HEK293T (cell line): ENCODE results near the gene LYRM2.

Experiments
- ARNT ChIP-seq: fragments of 450-650 bp; IDR thresholded peaks from 2 replicates; pipeline ENCODE4 v1.6.1; 2017; ENCODE audit warnings: mild to moderate bottlenecking
- BHLHE40 ChIP-seq: fragments of 450-650 bp; IDR thresholded peaks from 2 replicates; pipeline ENCODE4 v1.6.1; 2016; ENCODE audit warnings: mild to moderate bottlenecking, moderate library complexity, borderline replicate concordance
- ELF4 ChIP-seq: fragments of 450-650 bp; IDR thresholded peaks from 2 replicates; pipeline ENCODE4 v1.6.1; 2017; ENCODE audit warnings: antibody characterized with exemption
- FOXM1 ChIP-seq: fragments of 450-650 bp; IDR thresholded peaks from 2 replicates; pipeline ENCODE4 v1.6.1; 2017; ENCODE audit warnings: mild to moderate bottlenecking, borderline replicate concordance
- L3MBTL2 ChIP-seq: fragments of 450-650 bp; conservative IDR thresholded peaks from 2 replicates; pipeline ENCODE4 v1.6.1; 2016; ENCODE audit warnings: mild to moderate bottlenecking
- LEF1 ChIP-seq: fragments of 450-650 bp; IDR thresholded peaks from 2 replicates; pipeline ENCODE4 v1.6.1; 2017; ENCODE audit warnings: mild to moderate bottlenecking, borderline replicate concordance
- NFRKB ChIP-seq: fragments of 450-650 bp; IDR thresholded peaks from 2 replicates; pipeline ENCODE4 v1.6.1; 2016; ENCODE audit warnings: mild to moderate bottlenecking, moderate library complexity
- PKNOX1 ChIP-seq: fragments of 450-650 bp; IDR thresholded peaks from 2 replicates; pipeline ENCODE4 v1.6.1; 2016
- SUZ12 ChIP-seq: fragments of 450-650 bp; IDR thresholded peaks from 2 replicates; pipeline ENCODE4 v1.6.1; 2016; ENCODE audit warnings: mild to moderate bottlenecking
- TARDBP ChIP-seq: fragments of 450-650 bp; IDR thresholded peaks from 2 replicates; pipeline ENCODE4 v1.6.1; 2016

DNA sequence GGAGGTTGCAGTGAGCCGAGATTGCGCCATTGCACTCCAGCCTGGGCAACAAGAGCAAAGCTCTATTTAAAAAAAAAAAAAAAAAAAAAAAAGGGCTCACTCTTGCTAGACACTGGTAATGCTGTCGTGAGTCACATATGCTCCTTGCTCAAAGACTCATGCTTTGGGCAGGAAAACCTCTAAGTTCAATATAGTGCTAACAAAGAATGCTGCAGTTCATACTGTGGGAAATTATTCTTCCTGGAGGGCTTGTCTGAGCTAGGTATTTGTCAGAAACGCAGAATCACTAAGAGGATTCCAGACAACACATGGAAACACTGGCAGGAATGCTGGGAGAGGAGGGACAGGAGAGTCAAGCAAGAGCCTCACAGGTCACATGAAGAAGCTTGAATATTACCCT, 2.3 kb upstream of the LYRM2 start:
- TF ChIP-seq ELF4 (no peak), L3MBTL2 (no peak), FOXM1 (no peak), LEF1 (no peak), ARNT (no peak), PKNOX1 (no peak), BHLHE40 (no peak), SUZ12 (no peak), NFRKB (no peak), TARDBP (no peak)
